ENCODE results near the gene RPS19.

RPS19 gene

DNA sequence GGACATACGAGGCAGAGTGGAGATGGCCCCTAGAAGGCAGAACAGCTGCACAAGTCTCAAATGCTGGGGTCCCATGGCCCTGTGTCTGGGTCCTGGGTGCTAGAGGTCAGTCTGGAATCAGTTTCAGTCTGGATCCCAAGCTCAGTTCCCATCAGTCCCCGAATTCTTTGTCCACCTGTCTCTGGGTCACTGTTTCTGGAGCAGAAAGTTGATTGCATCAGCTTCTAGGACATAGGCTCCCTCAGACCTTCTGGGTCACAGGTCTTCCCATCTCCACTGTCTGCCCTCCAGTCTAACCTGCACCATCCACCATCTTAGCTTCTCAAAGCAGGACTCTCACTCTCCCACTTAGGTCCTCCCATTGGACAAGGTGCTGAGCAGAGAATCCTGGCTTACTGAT lies 20.8 kb upstream of the RPS19 start:
- TF ChIP-seq TAF1 (IDR thresholded peaks at IDR 0.05; ENCODE audit: borderline replicate concordance, insufficient read depth, low read length) (no peak), REST (IDR thresholded peaks at IDR 0.05; ENCODE audit: insufficient read depth in 1 of 2, low read depth in 2 of 2, low read length in 2 of 2) (no peak), SIN3A (IDR thresholded peaks at IDR 0.05; ENCODE audit: borderline replicate concordance, insufficient read depth, low read length) (no peak), POLR2AphosphoS5 (IDR thresholded peaks at IDR 0.05; ENCODE audit: low read depth, low read length) (no peak)

GRCh38 chr19:41843371-41843770 lies 16.7 kb upstream of the RPS19 start:
- TF ChIP-seq FOXP2 (optimal IDR thresholded peaks at IDR 0.05; ENCODE audit: borderline replicate concordance, extremely low read depth, extremely low read length, insufficient read depth), result no peak
- TF ChIP-seq SIN3A (IDR thresholded peaks at IDR 0.05; ENCODE audit: borderline replicate concordance, insufficient read depth, low read length), result no peak
- no peak for TF ChIP-seq REST (IDR thresholded peaks at IDR 0.05; ENCODE audit: insufficient read depth in 1 of 2, low read depth in 2 of 2, low read length in 2 of 2)
- TF ChIP-seq TAF1 (IDR thresholded peaks at IDR 0.05; ENCODE audit: borderline replicate concordance, insufficient read depth, low read length), result no peak
- TF ChIP-seq POLR2AphosphoS5 (IDR thresholded peaks at IDR 0.05; ENCODE audit: low read depth, low read length), result no peak

DNA sequence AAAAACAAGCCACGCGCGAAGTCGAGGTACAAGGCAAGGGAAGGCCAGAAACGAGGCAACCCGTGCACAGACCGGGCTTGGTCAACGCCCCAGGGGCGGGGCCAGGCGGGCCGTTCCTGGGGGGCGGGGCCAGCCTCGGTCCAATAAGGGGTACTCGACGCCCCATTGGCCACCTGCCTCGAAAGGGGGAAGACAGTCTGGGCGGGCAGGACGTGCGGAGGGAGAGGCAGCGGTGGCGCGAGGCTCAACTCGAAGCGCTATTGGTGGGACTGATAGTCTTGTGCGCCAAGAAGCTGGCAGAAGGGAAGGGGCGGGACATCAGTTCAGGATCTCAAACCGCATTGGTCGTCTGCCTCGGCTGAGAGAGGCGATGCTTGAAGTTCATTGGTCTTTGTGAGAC lies 15.5 kb upstream of the RPS19 start, which contains the start of gene LYPD4:
Gene LYPD4 (minus strand): TSS at position 83 of the 400 bp plus-strand sequence. CDS start 5,398 bp downstream, outside the sequence.
- TF ChIP-seq POLR2AphosphoS5 (IDR thresholded peaks at IDR 0.05; ENCODE audit: low read depth, low read length) (no peak), REST (IDR thresholded peaks at IDR 0.05; ENCODE audit: insufficient read depth in 1 of 2, low read depth in 2 of 2, low read length in 2 of 2) (no peak), SIN3A (IDR thresholded peaks at IDR 0.05; ENCODE audit: borderline replicate concordance, insufficient read depth, low read length) (no peak), FOXP2 (optimal IDR thresholded peaks at IDR 0.05; ENCODE audit: borderline replicate concordance, extremely low read depth, extremely low read length, insufficient read depth) (no peak), TAF1 (IDR thresholded peaks at IDR 0.05; ENCODE audit: borderline replicate concordance, insufficient read depth, low read length) (no peak)

- TF ChIP-seq TAF1 (IDR thresholded peaks at IDR 0.05; ENCODE audit: borderline replicate concordance, insufficient read depth, low read length), result no peak
- no peak for TF ChIP-seq SIN3A (IDR thresholded peaks at IDR 0.05; ENCODE audit: borderline replicate concordance, insufficient read depth, low read length)
- TF ChIP-seq REST (IDR thresholded peaks at IDR 0.05; ENCODE audit: insufficient read depth in 1 of 2, low read depth in 2 of 2, low read length in 2 of 2), result no peak
- no peak for TF ChIP-seq FOXP2 (optimal IDR thresholded peaks at IDR 0.05; ENCODE audit: borderline replicate concordance, extremely low read depth, extremely low read length, insufficient read depth)
- no peak for TF ChIP-seq POLR2AphosphoS5 (IDR thresholded peaks at IDR 0.05; ENCODE audit: low read depth, low read length)
These were observed 15.2 kb upstream of the RPS19 start, which contains the start of gene DMRTC2 for GRCh38 chr19:41845001-41845050. TSS of gene DMRTC2 (plus strand) at chr19:41845042. CDS start at chr19:41847429, 2,387 bp downstream.

DNA sequence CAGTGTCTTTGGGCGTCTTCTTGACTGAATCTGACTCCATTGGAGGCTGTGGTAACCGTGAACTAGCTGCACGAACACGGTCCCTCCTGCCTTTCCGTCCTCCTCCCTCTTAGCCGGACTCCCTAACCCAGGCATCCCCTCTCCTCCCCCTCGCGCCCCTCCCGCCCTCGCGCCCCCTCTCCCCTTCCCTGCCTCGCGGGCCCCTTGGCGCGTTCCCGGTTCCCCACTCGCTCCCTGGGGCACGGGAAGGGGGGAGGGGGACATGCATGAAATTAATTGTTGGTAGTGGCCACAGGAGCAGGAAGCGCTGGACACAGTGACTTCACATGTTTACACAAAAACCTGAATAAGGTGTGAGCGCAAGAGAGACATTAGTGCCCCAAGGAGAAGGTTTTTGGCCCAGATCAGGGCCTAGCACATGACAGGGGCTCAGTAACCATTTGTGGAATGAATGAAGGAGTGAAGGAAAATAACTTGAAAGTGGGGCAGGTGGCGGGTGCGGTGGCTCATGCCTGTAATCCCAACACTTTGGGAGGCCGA lies 14.9 kb upstream of the RPS19 start:
- no peak for TF ChIP-seq REST (IDR thresholded peaks at IDR 0.05; ENCODE audit: insufficient read depth in 1 of 2, low read depth in 2 of 2, low read length in 2 of 2)
- TF ChIP-seq TAF1 (IDR thresholded peaks at IDR 0.05; ENCODE audit: borderline replicate concordance, insufficient read depth, low read length), result no peak
- TF ChIP-seq FOXP2 (optimal IDR thresholded peaks at IDR 0.05; ENCODE audit: borderline replicate concordance, extremely low read depth, extremely low read length, insufficient read depth), result no peak
- TF ChIP-seq POLR2AphosphoS5 (IDR thresholded peaks at IDR 0.05; ENCODE audit: low read depth, low read length), result no peak
- no peak for TF ChIP-seq SIN3A (IDR thresholded peaks at IDR 0.05; ENCODE audit: borderline replicate concordance, insufficient read depth, low read length)
